ENCODE results near the gene REL. TPM values are rescaled to one million over a fixed set of nuclear protein-coding genes. Genes with fewer than 3 reads are reported as not detected.
"Not testable (repeated sequence)": the region's sequence is repeated elsewhere in the genome, so short reads cannot be mapped to it uniquely, and the experiment has no call there.

Gene REL
- total and polyA plus RNA-seq, 5 donors from 2014 or later: 14.6 to 146 (median 15.7) TPM

- ATAC-seq (ENCODE audit: low read depth in 2 of 2): no peak
- H3K4me3 Mint-ChIP-seq: no peak overlapping the region
- H3K4me1 ChIP-seq (ENCODE audit: control insufficient read depth, insufficient read depth, low read length, poor library complexity, severe bottlenecking): no peaks in the 10 kb centered on the region
- H3K36me3 ChIP-seq (ENCODE audit: control insufficient read depth, insufficient read depth, low read length): peaks cover 57% of the 10 kb centered on the region
- H3K27ac Mint-ChIP-seq: peak overlapping the region in 1 of 3 donors; percentile 65
- H3K9me3 ChIP-seq (ENCODE audit: control insufficient read depth in 2 of 2, low read length in 2 of 2): no peaks in the 10 kb centered on the region
- H3K27me3 ChIP-seq (ENCODE audit: control insufficient read depth, insufficient read depth, low read length): no peaks in the 10 kb centered on the region
- no peaks in the 10 kb centered on the region for H3K27me3 Mint-ChIP-seq
- no peak overlapping the region for H3K27ac ChIP-seq (ENCODE audit: insufficient read depth, low read length, poor library complexity, severe bottlenecking)
- H3K4me3 ChIP-seq (ENCODE audit: low read depth, low read length): no peak overlapping the region
- H3K9me3 Mint-ChIP-seq: peaks cover 0 to 2% (median 0%) of the 10 kb centered on the region in 7 donors
- peaks cover 4 to 15% (median 7%) of the 10 kb centered on the region in 4 donors for H3K4me1 Mint-ChIP-seq
- DNase-seq: no peak
- H3K36me3 Mint-ChIP-seq: peaks cover 43% of the 10 kb centered on the region
These were observed 44.8 kb downstream of the REL start for GRCh38 chr2:60925994-60926740.

GRCh38 chr2:60926741-60927552, 45.6 kb downstream of the REL start:
- H3K27ac ChIP-seq (ENCODE audit: insufficient read depth, low read length, poor library complexity, severe bottlenecking): no peak overlapping the region
- no peak for DNase-seq
- ATAC-seq (ENCODE audit: low read depth in 2 of 2): no peak
- H3K36me3 ChIP-seq (ENCODE audit: control insufficient read depth, insufficient read depth, low read length): peaks cover 49% of the 10 kb centered on the region
- Mint-ChIP-seq H3K27ac (peak overlapping the region in 2 of 3 donors; percentile 12 to 15), H3K4me3 (no peak overlapping the region), H3K9me3 (peaks cover 0 to 2% (median 0%) of the 10 kb centered on the region in 7 donors), H3K27me3 (no peaks in the 10 kb centered on the region), H3K36me3 (peaks cover 43% of the 10 kb centered on the region), H3K4me1 (peaks cover 4 to 15% (median 7%) of the 10 kb centered on the region in 4 donors)
- H3K27me3 ChIP-seq (ENCODE audit: control insufficient read depth, insufficient read depth, low read length): no peaks in the 10 kb centered on the region
- no peak overlapping the region for H3K4me3 ChIP-seq (ENCODE audit: low read depth, low read length)
- no peaks in the 10 kb centered on the region for H3K9me3 ChIP-seq (ENCODE audit: control insufficient read depth in 2 of 2, low read length in 2 of 2)
- H3K4me1 ChIP-seq (ENCODE audit: control insufficient read depth, insufficient read depth, low read length, poor library complexity, severe bottlenecking): no peaks in the 10 kb centered on the region

- not testable (repeated sequence) for H3K9me3 ChIP-seq (ENCODE audit: control insufficient read depth in 2 of 2, low read length in 2 of 2); H3K27me3 ChIP-seq (ENCODE audit: control insufficient read depth, insufficient read depth, low read length); H3K4me3 Mint-ChIP-seq; H3K27ac ChIP-seq (ENCODE audit: insufficient read depth, low read length, poor library complexity, severe bottlenecking); ATAC-seq (ENCODE audit: low read depth in 2 of 2); DNase-seq; H3K4me1 ChIP-seq (ENCODE audit: control insufficient read depth, insufficient read depth, low read length, poor library complexity, severe bottlenecking); H3K4me3 ChIP-seq (ENCODE audit: low read depth, low read length); H3K9me3 Mint-ChIP-seq; H3K27me3 Mint-ChIP-seq
- Mint-ChIP-seq H3K27ac (peak overlapping the region in 1 of 3 donors; percentile 7), H3K36me3 (peaks cover 40% of the 10 kb centered on the region), H3K4me1 (peaks cover 11 to 33% (median 20%) of the 10 kb centered on the region in 4 donors)
- peaks cover 17% of the 10 kb centered on the region for H3K36me3 ChIP-seq (ENCODE audit: control insufficient read depth, insufficient read depth, low read length)
These were observed 50.7 kb downstream of the REL start for GRCh38 chr2:60932061-60932460.

GRCh38 chr2:60932954-60933353, 51.6 kb downstream of the REL start:
- Mint-ChIP-seq H3K4me1 (peaks cover 11 to 31% (median 20%) of the 10 kb centered on the region in 4 donors), H3K9me3 (peaks cover 0 to 3% (median 0%) of the 10 kb centered on the region in 7 donors), H3K27ac (no peak overlapping the region), H3K4me3 (no peak overlapping the region), H3K27me3 (no peaks in the 10 kb centered on the region), H3K36me3 (peaks cover 35% of the 10 kb centered on the region)
- ATAC-seq (ENCODE audit: low read depth in 2 of 2) (no peak), DNase-seq (peak in 1 of 3 donors; percentile 9)
- Histone ChIP-seq H3K36me3 (ENCODE audit: control insufficient read depth, insufficient read depth, low read length) (peaks cover 12% of the 10 kb centered on the region), H3K4me1 (ENCODE audit: control insufficient read depth, insufficient read depth, low read length, poor library complexity, severe bottlenecking) (no peaks in the 10 kb centered on the region), H3K4me3 (ENCODE audit: low read depth, low read length) (no peak overlapping the region), H3K9me3 (ENCODE audit: control insufficient read depth in 2 of 2, low read length in 2 of 2) (no peaks in the 10 kb centered on the region), H3K27ac (ENCODE audit: insufficient read depth, low read length, poor library complexity, severe bottlenecking) (no peak overlapping the region), H3K27me3 (ENCODE audit: control insufficient read depth, insufficient read depth, low read length) (no peaks in the 10 kb centered on the region)

GRCh38 chr2:60934165-60934722, 52.9 kb downstream of the REL start:
- no peak overlapping the region for H3K27ac ChIP-seq (ENCODE audit: insufficient read depth, low read length, poor library complexity, severe bottlenecking)
- no peak for ATAC-seq (ENCODE audit: low read depth in 2 of 2)
- H3K27ac Mint-ChIP-seq: peak overlapping the region in 2 of 3 donors; percentile 59 to 67

GRCh38 chr2:60936757-60937156, 55.4 kb downstream of the REL start:
- no peak overlapping the region for H3K4me3 ChIP-seq (ENCODE audit: low read depth, low read length)
- DNase-seq (no peak), ATAC-seq (ENCODE audit: low read depth in 2 of 2) (no peak)
- peaks cover 12% of the 10 kb centered on the region for H3K36me3 ChIP-seq (ENCODE audit: control insufficient read depth, insufficient read depth, low read length)
- peaks cover 0 to 3% (median 0%) of the 10 kb centered on the region in 7 donors for H3K9me3 Mint-ChIP-seq
- H3K27me3 Mint-ChIP-seq: no peaks in the 10 kb centered on the region
- peaks cover 39% of the 10 kb centered on the region for H3K36me3 Mint-ChIP-seq
- no peaks in the 10 kb centered on the region for H3K27me3 ChIP-seq (ENCODE audit: control insufficient read depth, insufficient read depth, low read length)
- H3K4me1 ChIP-seq (ENCODE audit: control insufficient read depth, insufficient read depth, low read length, poor library complexity, severe bottlenecking): no peaks in the 10 kb centered on the region
- no peaks in the 10 kb centered on the region for H3K9me3 ChIP-seq (ENCODE audit: control insufficient read depth in 2 of 2, low read length in 2 of 2)
- H3K4me3 Mint-ChIP-seq: no peak overlapping the region
- H3K4me1 Mint-ChIP-seq: peaks cover 11 to 31% (median 27%) of the 10 kb centered on the region in 4 donors
- no peak overlapping the region for H3K27ac ChIP-seq (ENCODE audit: insufficient read depth, low read length, poor library complexity, severe bottlenecking)
- no peak overlapping the region for H3K27ac Mint-ChIP-seq

More at GRCh38 chr2:60934165-60934722, 52.9 kb downstream of the REL start:
- H3K4me3 Mint-ChIP-seq: no peak overlapping the region
- Histone ChIP-seq H3K4me1 (ENCODE audit: control insufficient read depth, insufficient read depth, low read length, poor library complexity, severe bottlenecking) (no peaks in the 10 kb centered on the region), H3K9me3 (ENCODE audit: control insufficient read depth in 2 of 2, low read length in 2 of 2) (no peaks in the 10 kb centered on the region), H3K4me3 (ENCODE audit: low read depth, low read length) (no peak overlapping the region), H3K36me3 (ENCODE audit: control insufficient read depth, insufficient read depth, low read length) (peaks cover 12% of the 10 kb centered on the region), H3K27me3 (ENCODE audit: control insufficient read depth, insufficient read depth, low read length) (no peaks in the 10 kb centered on the region)
- no peak for DNase-seq
- H3K36me3 Mint-ChIP-seq: peaks cover 37% of the 10 kb centered on the region
- H3K27me3 Mint-ChIP-seq: no peaks in the 10 kb centered on the region
- H3K9me3 Mint-ChIP-seq: peaks cover 0 to 3% (median 0%) of the 10 kb centered on the region in 7 donors
- H3K4me1 Mint-ChIP-seq: peaks cover 11 to 31% (median 23%) of the 10 kb centered on the region in 4 donors

- Histone ChIP-seq H3K4me3 (ENCODE audit: low read depth, low read length) (no peak overlapping the region), H3K9me3 (ENCODE audit: control insufficient read depth in 2 of 2, low read length in 2 of 2) (no peaks in the 10 kb centered on the region), H3K36me3 (ENCODE audit: control insufficient read depth, insufficient read depth, low read length) (peaks cover 12% of the 10 kb centered on the region), H3K4me1 (ENCODE audit: control insufficient read depth, insufficient read depth, low read length, poor library complexity, severe bottlenecking) (no peaks in the 10 kb centered on the region), H3K27me3 (ENCODE audit: control insufficient read depth, insufficient read depth, low read length) (no peaks in the 10 kb centered on the region), H3K27ac (ENCODE audit: insufficient read depth, low read length, poor library complexity, severe bottlenecking) (no peak overlapping the region)
- Mint-ChIP-seq H3K4me3 (no peak overlapping the region), H3K9me3 (no peaks in the 10 kb centered on the region), H3K27ac (peak overlapping the region in 2 of 3 donors; percentile 66 to 81), H3K4me1 (peaks cover 11 to 21% (median 18%) of the 10 kb centered on the region in 4 donors), H3K27me3 (no peaks in the 10 kb centered on the region), H3K36me3 (peaks cover 26% of the 10 kb centered on the region)
- ATAC-seq (ENCODE audit: low read depth in 2 of 2): no peak
- DNase-seq: no peak
These were observed 56.9 kb downstream of the REL start for GRCh38 chr2:60938301-60938700.

All from CD4-positive, CD25-positive, alpha-beta regulatory T cell (primary cell).